HEK293T (cell line): Measurements from ENCODE around the gene RMI1.

ENCODE experiments used
- ARNT ChIP-seq: fragments of 450-650 bp; IDR thresholded peaks from 2 replicates; pipeline ENCODE4 v1.6.1; 2017; ENCODE audit warnings: mild to moderate bottlenecking
- BHLHE40 ChIP-seq: fragments of 450-650 bp; IDR thresholded peaks from 2 replicates; pipeline ENCODE4 v1.6.1; 2016; ENCODE audit warnings: mild to moderate bottlenecking, moderate library complexity, borderline replicate concordance
- CTBP1 ChIP-seq: fragments of 450-650 bp; IDR thresholded peaks from 2 replicates; pipeline ENCODE4 v1.6.1; 2016; ENCODE audit warnings: borderline replicate concordance
- ELF4 ChIP-seq: fragments of 450-650 bp; IDR thresholded peaks from 2 replicates; pipeline ENCODE4 v1.6.1; 2017; ENCODE audit warnings: antibody characterized with exemption
- FOXA1 ChIP-seq: fragments of 450-650 bp; IDR thresholded peaks from 2 replicates; pipeline ENCODE4 v1.6.1; 2016; ENCODE audit warnings: mild to moderate bottlenecking
- FOXK2 ChIP-seq: fragments of 450-650 bp; IDR thresholded peaks from 2 replicates; pipeline ENCODE4 v1.6.1; 2016; ENCODE audit warnings: mild to moderate bottlenecking
- FOXM1 ChIP-seq: fragments of 450-650 bp; IDR thresholded peaks from 2 replicates; pipeline ENCODE4 v1.6.1; 2017; ENCODE audit warnings: mild to moderate bottlenecking, borderline replicate concordance
- L3MBTL2 ChIP-seq: fragments of 450-650 bp; conservative IDR thresholded peaks from 2 replicates; pipeline ENCODE4 v1.6.1; 2016; ENCODE audit warnings: mild to moderate bottlenecking
- NFRKB ChIP-seq: fragments of 450-650 bp; IDR thresholded peaks from 2 replicates; pipeline ENCODE4 v1.6.1; 2016; ENCODE audit warnings: mild to moderate bottlenecking, moderate library complexity
- SP1 ChIP-seq: fragments of 450-650 bp; IDR thresholded peaks from 2 replicates; pipeline ENCODE4 v1.6.1; 2017
- SUZ12 ChIP-seq: fragments of 450-650 bp; IDR thresholded peaks from 2 replicates; pipeline ENCODE4 v1.6.1; 2016; ENCODE audit warnings: mild to moderate bottlenecking
- TARDBP ChIP-seq: fragments of 450-650 bp; IDR thresholded peaks from 2 replicates; pipeline ENCODE4 v1.6.1; 2016
- ZNF384 ChIP-seq: fragments of 450-650 bp; IDR thresholded peaks from 2 replicates; pipeline ENCODE4 v1.6.1; 2016
- TF ChIP-seq, protein P1 (sequence below): fragments of 450-650 bp; IDR thresholded peaks from 2 replicates; pipeline ENCODE4 v1.6.1; 2016

- TF ChIP-seq ELF4 (no peak), SP1 (no peak), TARDBP (no peak), ARNT (no peak), FOXM1 (no peak), BHLHE40 (no peak), L3MBTL2 (no peak), FOXK2 (no peak), SUZ12 (no peak), CTBP1 (no peak), NFRKB (no peak), ZNF384 (no peak), FOXA1 (no peak)
- TF ChIP-seq, protein P1, sequence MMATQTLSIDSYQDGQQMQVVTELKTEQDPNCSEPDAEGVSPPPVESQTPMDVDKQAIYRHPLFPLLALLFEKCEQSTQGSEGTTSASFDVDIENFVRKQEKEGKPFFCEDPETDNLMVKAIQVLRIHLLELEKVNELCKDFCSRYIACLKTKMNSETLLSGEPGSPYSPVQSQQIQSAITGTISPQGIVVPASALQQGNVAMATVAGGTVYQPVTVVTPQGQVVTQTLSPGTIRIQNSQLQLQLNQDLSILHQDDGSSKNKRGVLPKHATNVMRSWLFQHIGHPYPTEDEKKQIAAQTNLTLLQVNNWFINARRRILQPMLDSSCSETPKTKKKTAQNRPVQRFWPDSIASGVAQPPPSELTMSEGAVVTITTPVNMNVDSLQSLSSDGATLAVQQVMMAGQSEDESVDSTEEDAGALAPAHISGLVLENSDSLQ = no peak
Measured at GRCh38 chr9:84031534-84031933, 50.9 kb downstream of the RMI1 start.
